ENCODE data around the gene SEMA3A.

Gene SEMA3A

DNA sequence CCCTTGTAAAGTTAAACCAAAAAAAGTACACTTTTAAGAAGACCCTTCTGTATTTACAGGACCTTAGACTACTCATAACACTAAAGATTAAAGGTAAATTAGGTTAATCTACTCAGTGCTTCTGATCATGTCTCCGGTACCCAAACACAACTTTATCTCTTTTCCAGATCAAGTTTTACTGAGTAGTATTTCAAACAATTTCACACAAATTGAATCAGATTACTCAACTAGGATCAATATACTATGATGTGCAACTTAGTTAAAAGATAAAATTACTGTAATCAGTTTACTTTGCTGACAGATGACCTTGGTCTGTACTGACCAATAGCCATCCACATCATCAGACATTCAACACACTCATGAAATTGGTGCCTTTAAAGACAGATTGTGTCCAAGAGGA lies 191.4 kb downstream of the SEMA3A start:
- no peak for FAIRE-seq

DNA sequence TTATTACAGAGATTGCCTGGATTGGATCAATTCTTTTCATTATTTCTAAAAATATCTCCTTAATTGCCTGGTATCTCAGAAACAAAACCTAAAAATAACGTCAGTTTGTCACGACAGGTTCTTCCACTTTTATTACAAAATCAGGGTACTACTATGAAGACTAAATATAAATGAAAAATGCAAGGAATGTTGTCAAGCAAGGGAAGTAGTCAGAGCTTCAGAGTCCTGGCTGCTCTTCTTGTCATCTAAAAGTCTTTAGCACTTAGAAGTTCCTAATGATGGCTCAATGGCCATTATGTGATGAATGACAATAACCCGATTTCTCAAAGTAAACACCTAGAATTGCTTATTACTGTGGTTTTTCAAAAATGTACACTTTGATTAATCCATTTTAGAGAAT lies 192.2 kb downstream of the SEMA3A start:
- FAIRE-seq: no peak

DNA sequence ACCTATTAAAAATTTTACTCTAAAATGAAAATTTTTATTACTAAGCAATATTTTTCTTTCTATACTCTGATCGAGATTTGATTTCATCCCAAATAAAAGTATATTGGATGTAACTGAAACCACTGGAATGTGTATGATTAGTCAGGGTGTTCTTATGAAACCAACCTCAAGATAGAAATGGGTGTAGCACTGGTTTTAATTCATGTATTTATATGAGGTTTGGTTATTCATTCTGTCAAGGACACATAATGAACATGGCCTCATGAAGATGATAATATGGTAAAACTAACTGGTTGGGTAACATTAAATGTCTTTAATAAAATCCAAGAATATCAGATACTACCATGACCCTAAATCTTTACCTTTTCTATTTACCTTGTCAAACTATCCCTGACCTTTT lies 197.7 kb downstream of the SEMA3A start:
- FAIRE-seq: no peak

DNA sequence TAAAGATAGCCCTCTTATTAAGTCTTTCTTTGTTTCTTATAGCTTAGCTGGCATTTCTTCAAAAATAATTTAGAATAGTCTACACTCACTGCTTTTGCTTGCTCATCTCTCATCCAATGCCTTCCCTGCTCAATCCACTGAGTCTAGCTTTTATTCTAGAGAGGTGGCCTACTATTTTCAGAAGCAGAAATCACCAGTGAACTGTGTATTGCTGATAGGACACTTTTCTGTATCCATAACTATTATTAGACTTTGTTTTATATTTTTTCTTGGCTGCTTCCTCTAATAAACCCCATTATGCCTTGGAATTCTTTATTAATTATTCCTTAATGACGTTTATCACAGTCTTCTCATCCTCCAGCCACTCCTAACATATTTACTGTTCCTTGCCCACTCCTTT lies 206.8 kb downstream of the SEMA3A start:
- FAIRE-seq: no peak

DNA sequence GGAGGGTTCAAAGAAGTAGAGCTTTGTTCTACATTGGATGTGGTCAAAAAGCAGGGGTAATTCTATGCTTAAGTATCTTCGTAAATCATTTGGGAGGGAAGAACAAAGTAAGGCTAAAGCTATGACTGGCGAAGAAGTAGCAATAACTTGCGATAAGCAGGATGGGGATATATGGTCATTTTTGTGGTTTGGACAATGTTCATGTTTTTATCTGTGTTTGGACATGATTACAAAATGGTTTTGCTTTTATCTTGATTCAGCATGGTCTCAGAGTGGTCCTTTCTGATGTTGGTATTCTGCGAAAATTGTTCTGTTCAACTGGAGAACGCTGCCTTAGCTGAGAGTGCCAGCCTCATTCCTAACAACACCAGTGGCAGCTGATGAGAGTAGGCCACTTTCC lies 208.8 kb downstream of the SEMA3A start:
- FAIRE-seq: no peak

- FAIRE-seq: no peak
Measured at GRCh38 chr7:83984591-83984990, 210.0 kb downstream of the SEMA3A start.

GRCh38 chr7:83984076-83984475 lies 210.5 kb downstream of the SEMA3A start:
- FAIRE-seq: no peak

GRCh38 chr7:83983606-83984005 lies 211.0 kb downstream of the SEMA3A start:
- FAIRE-seq: no peak

GRCh38 chr7:83976302-83976701 lies 218.3 kb downstream of the SEMA3A start:
- FAIRE-seq: peak; percentile 47

DNA sequence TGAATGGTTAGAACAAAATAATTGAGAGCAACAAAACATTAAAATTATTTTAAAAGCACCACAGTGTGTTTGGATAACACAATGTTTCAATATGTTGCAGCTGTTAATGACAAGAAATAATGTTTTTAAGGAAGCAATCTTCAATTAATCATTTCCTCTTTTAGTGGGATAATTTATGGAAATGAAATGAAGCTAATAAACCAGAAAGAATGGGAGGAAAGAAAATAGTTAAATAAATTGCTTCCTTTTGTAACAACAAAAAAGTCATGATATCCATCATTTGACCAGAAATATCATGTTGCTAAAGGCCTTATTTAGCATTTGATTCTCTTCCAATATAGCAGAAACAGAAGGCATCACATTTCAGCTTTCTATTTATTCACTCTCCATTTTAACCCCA lies 224.5 kb downstream of the SEMA3A start:
- no peak for FAIRE-seq

- no peak for FAIRE-seq
Measured at GRCh38 chr7:83964318-83964717, 230.3 kb downstream of the SEMA3A start.

DNA sequence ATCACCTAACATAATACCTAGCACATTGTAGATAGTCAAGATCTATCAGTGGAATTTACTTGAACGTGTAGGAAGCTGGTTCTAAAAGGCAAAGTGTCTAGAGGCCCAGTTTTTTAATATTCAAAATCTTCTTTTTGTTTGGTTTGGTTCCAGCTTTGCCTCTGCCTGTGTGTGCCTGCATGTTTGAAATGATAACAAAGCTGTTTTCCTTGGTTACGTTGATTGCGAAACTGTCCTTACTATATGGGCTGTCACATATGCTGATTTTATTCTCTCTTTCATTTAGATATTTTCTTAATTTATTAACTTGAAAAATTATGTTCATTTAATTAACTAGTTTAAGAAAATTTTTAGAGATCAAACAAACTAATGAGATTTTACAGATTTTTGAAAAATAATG lies 237.3 kb downstream of the SEMA3A start:
- peak; percentile 38 for FAIRE-seq

GRCh38 chr7:83956104-83956503 lies 238.5 kb downstream of the SEMA3A start:
- FAIRE-seq: no peak

- FAIRE-seq: no peak
Measured at GRCh38 chr7:83952236-83952635, 242.4 kb downstream of the SEMA3A start.

GRCh38 chr7:83947260-83947659 lies 247.3 kb downstream of the SEMA3A start:
- FAIRE-seq: no peak

GRCh38 chr7:83946801-83947200 lies 247.8 kb downstream of the SEMA3A start:
- FAIRE-seq: no peak

- FAIRE-seq: no peak
Measured at GRCh38 chr7:83941300-83941699, 253.3 kb downstream of the SEMA3A start.

GRCh38 chr7:83937930-83938329 lies 256.7 kb downstream of the SEMA3A start:
- FAIRE-seq: no peak

DNA sequence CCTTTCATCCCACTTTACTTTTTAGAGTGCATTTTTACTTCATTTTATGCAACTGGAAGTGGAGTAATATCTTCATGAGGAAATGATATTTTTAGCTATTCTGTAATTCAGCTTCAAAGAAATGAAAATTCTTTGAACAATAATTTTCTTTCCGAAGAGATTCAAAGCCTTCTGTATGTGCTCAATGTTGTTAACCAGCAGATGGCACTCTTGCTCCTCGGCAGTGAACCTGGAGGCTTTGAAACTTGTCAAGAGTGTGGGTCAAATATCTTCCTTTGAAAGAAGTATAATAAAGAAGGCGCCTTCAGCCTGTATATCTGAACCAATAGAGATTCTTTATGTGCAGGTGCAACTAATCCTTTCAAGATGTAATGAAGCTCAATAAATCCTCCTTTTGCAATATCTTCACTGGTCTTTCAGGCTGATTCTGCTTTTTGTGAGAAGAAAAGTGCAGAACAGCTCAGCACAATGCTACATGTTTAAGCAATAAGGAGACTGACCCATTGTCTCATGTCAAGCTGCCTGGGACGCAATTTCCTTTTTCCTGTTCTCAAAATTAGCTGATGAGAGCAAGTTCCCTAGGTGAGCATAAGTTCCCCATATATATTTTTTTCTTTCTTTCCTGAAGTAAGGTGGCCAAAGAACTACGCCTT lies 258.4 kb downstream of the SEMA3A start:
- no peak for FAIRE-seq

GRCh38 chr7:83934118-83934734 lies 260.4 kb downstream of the SEMA3A start:
- peak; percentile 28 for FAIRE-seq

DNA sequence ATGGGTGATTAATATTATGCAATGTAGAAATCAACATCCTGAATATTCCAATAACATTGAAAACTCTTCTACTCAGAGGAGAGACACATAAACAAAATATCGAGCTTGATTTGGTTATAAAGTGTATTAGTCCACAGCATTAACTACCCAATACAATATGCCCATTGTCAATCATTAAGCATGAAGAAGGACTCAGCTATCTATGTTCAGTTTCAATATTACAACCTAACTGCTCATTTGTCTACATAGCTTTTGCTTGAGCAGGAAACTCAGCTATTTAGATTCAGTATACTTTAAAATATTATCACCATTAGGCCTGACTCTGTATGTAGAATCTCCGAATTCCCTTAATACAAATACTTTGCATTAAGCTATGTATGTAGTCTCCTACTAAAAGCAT lies 262.6 kb downstream of the SEMA3A start:
- no peak for FAIRE-seq

DNA sequence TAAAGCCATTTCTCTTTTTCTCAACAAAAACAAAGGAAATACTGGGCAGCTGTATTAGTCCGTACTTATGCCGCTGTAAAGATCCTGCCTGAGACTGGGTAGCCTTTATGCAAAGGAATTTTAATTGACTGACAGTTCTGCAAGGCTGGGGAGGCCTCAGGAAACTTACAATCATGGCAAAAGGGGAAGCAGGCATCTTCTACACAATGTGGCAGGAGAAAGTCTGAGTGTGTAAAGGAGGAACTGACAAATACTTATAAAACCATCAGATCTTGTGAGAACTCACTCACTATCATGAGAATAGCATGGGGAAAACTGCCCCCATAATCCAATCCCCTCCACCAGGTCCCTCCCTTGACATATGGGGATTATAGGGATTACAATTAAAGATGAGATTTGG lies 264.3 kb downstream of the SEMA3A start:
- FAIRE-seq: no peak

DNA sequence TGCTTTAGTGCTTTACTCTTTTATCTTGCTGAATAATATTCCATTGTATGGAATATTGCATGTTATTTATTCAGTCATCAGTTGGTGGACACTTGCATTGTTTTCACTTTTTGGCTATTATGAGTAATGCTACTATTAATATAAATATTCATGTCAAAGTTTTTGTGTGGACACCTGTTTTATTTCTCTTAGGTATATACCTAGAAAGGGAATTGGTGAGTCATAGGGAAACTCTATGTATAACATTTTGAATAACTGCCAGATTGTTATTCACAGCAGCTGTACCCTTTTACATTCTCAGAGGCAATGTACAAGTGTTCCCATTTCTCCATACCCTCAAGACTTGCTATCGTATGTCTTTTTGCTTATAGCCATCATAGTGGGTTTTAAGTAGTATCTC lies 268.7 kb downstream of the SEMA3A start:
- no peak for FAIRE-seq

GRCh38 chr7:83921941-83922607 lies 272.5 kb downstream of the SEMA3A start:
- FAIRE-seq: no peak

All from colon (tissue), 2 donors.